Measurements from ENCODE around the gene BIRC5. TPM values are rescaled to one million over a fixed set of nuclear protein-coding genes. Genes with fewer than 3 reads are reported as not detected.

BIRC5 gene
- polyA plus RNA-seq, 1 experiment = 15.3 TPM

- peak; percentile 81 for DNase-seq (ENCODE audit: low read depth, low spot score)
These were observed 58.3 kb downstream of the BIRC5 start for GRCh38 chr17:78272181-78272913.

GRCh38 chr17:78272914-78273258 is 58.8 kb downstream of the BIRC5 start:
- Histone ChIP-seq H3K4me3 (ENCODE audit: low read depth, low read length) (0 out of 2 replicates have a peak overlapping the region, but pooled peaks have one; percentile 4), H3K27me3 (ENCODE audit: control insufficient read depth, insufficient read depth, low read length) (peaks cover 35% of the 10 kb centered on the region), H3K9me3 (ENCODE audit: control insufficient read depth, insufficient read depth, low read length) (no peaks in the 10 kb centered on the region; the same call in 1 of the 2 replicates), H3K27ac (ENCODE audit: low read depth, low read length) (peak overlapping the region; percentile 24)
- ChIA-PET POLR2A (interaction anchor here (0.5 kb wide), 1 partner anchor 117 kb away, joined by 4 read pairs; no protein-coding TSS in a partner anchor), CTCF (interaction anchor here (0.8 kb wide), 1 partner anchor 16 kb away, joined by 5 read pairs; no protein-coding TSS in a partner anchor)
- DNase-seq (ENCODE audit: low read depth, low spot score) = no peak
- no peak for TF ChIP-seq CTCF (IDR thresholded peaks at IDR 0.05; ENCODE audit: low read depth, low read length)

More at GRCh38 chr17:78272181-78272913, 58.3 kb downstream of the BIRC5 start:
- no peaks in the 10 kb centered on the region; the same call in 1 of the 2 replicates for H3K9me3 ChIP-seq (ENCODE audit: control insufficient read depth, insufficient read depth, low read length)
- 0 out of 2 replicates have a peak overlapping the region, but pooled peaks have one; percentile 4 for H3K4me3 ChIP-seq (ENCODE audit: low read depth, low read length)
- ChIA-PET CTCF (interaction anchor here (0.8 kb wide), 1 partner anchor 17 kb away, joined by 5 read pairs; no protein-coding TSS in a partner anchor), POLR2A (interaction anchor here (0.5 kb wide), 1 partner anchor 118 kb away, joined by 4 read pairs; no protein-coding TSS in a partner anchor)
- peak overlapping the region; percentile 24 for H3K27ac ChIP-seq (ENCODE audit: low read depth, low read length)
- TF ChIP-seq CTCF (IDR thresholded peaks at IDR 0.05; ENCODE audit: low read depth, low read length) = no peak
- peaks cover 37% of the 10 kb centered on the region for H3K27me3 ChIP-seq (ENCODE audit: control insufficient read depth, insufficient read depth, low read length)

- Histone ChIP-seq H3K4me3 (ENCODE audit: low read depth, low read length) (no peak overlapping the region), H3K9me3 (ENCODE audit: control insufficient read depth, insufficient read depth, low read length) (no peaks in the 10 kb centered on the region; the same call in none of the 2 replicates), H3K27ac (ENCODE audit: low read depth, low read length) (no peak overlapping the region), H3K27me3 (ENCODE audit: control insufficient read depth, insufficient read depth, low read length) (peaks cover 33% of the 10 kb centered on the region)
- DNase-seq (ENCODE audit: low read depth, low spot score) = no peak
- CTCF ChIA-PET = interaction anchor here (0.6 kb wide), 1 partner anchor 86 kb away, joined by 3 read pairs; the partner anchor contains the start of gene SOCS3
- POLR2A ChIA-PET = no interaction called here
- no peak for TF ChIP-seq CTCF (IDR thresholded peaks at IDR 0.05; ENCODE audit: low read depth, low read length)
These were observed 59.8 kb downstream of the BIRC5 start for GRCh38 chr17:78273813-78274212.

Small RNAs within 50 kb of the gene (small RNA-seq; reads per million reads assigned to genes)
- gene AC087645.1 (ENCODE audit: insufficient read length, low read depth) = not detected

Other genes with a start within 250 kb of the BIRC5 start
- gene TMC6, start 85.5 kb upstream of the BIRC5 start, polyA plus RNA-seq (2011; rRNA removed) = 0.51 and 0.53 TPM in 2 replicates
- not detected in 2 replicates for gene TMC8, start 83.5 kb upstream of the BIRC5 start, polyA plus RNA-seq (2011; rRNA removed)
- not detected in 2 replicates for gene C17orf99, start 67.9 kb upstream of the BIRC5 start, polyA plus RNA-seq (2011; rRNA removed)
- 26.7 and 38.6 TPM in 2 replicates for gene SYNGR2, start 45.7 kb upstream of the BIRC5 start, polyA plus RNA-seq (2011; rRNA removed)
- 27.1 and 31.4 TPM in 2 replicates for gene TK1, start 27.2 kb upstream of the BIRC5 start, polyA plus RNA-seq (2011; rRNA removed)
- 26.2 and 30.2 TPM in 2 replicates for gene AFMID, start 26.9 kb upstream of the BIRC5 start, polyA plus RNA-seq (2011; rRNA removed)
- not detected in 2 replicates for gene TMEM235, start 17.4 kb downstream of the BIRC5 start, polyA plus RNA-seq (2011; rRNA removed)
- 15.3 and 21.0 TPM in 2 replicates for gene SOCS3, start 145.8 kb downstream of the BIRC5 start, polyA plus RNA-seq (2011; rRNA removed)
- gene PGS1, start 164.4 kb downstream of the BIRC5 start, polyA plus RNA-seq (2011; rRNA removed) = 31.0 and 31.7 TPM in 2 replicates